Lower lobe of right lung (tissue), 2 donors: Measurements from ENCODE around the gene ZNF662. TPM values are rescaled to one million over a fixed set of nuclear protein-coding genes. Genes with fewer than 3 reads are reported as not detected.

Experiments used
- ATAC-seq, 2 donors: fragments of 200-7000 bp; cut with Tn5 transposase; one replicate each; pipeline ENCODE4 v1.9.1; 2020 to 2022; ENCODE audit warnings: mild to moderate bottlenecking in 2 of 2, moderate library complexity in 2 of 2
- DNase-seq: peaks from one replicate; pipeline ENCODE4 v3.0.0-alpha.2; 2020
- H3K27ac ChIP-seq: fragments of 200-600 bp; one replicate; pipeline ENCODE4 v1.8.0; 2022
- H3K27me3 ChIP-seq: fragments of 200-600 bp; one replicate; pipeline ENCODE4 v1.8.0; 2022; ENCODE audit warnings: low read depth
- H3K36me3 ChIP-seq: fragments of 200-600 bp; one replicate; pipeline ENCODE4 v1.8.0; 2022; ENCODE audit warnings: mild to moderate bottlenecking
- H3K4me1 ChIP-seq: fragments of 200-600 bp; one replicate; pipeline ENCODE4 v1.8.0; 2022
- H3K4me3 ChIP-seq: fragments of 200-600 bp; one replicate; pipeline ENCODE4 v1.8.0; 2022; ENCODE audit warnings: mild to moderate bottlenecking
- H3K9me3 ChIP-seq: fragments of 200-600 bp; one replicate; pipeline ENCODE4 v1.8.0; 2022
- intact Hi-C: fragments of 100-400 bp; cut with DNase I; formaldehyde crosslinking; loops from one replicate; pipeline ENCODE4 v1.11.0; 2022
- total RNA-seq: library from RNA; stranded (reverse); fragmentation: NEBNext Ultra II Directional; extraction: Animal tissue kit (Norgen Biotek cat#: 25700); gene quantifications from one replicate; pipeline ENCODE4 v1.2.1, GENCODE V29; 2021
- TF ChIP-seq, protein P1 (sequence below): fragments of 200-600 bp; IDR thresholded peaks from one replicate; pipeline ENCODE4 v1.8.0; 2022; ENCODE audit warnings: antibody characterized with exemption, mild to moderate bottlenecking
- donor health status: DM: no; HTN: yes; CAD: no; lungs with severe emphysema.

ZNF662 gene
- total RNA-seq, 1 donor from 2014 or later, result 7.3 TPM

DNA sequence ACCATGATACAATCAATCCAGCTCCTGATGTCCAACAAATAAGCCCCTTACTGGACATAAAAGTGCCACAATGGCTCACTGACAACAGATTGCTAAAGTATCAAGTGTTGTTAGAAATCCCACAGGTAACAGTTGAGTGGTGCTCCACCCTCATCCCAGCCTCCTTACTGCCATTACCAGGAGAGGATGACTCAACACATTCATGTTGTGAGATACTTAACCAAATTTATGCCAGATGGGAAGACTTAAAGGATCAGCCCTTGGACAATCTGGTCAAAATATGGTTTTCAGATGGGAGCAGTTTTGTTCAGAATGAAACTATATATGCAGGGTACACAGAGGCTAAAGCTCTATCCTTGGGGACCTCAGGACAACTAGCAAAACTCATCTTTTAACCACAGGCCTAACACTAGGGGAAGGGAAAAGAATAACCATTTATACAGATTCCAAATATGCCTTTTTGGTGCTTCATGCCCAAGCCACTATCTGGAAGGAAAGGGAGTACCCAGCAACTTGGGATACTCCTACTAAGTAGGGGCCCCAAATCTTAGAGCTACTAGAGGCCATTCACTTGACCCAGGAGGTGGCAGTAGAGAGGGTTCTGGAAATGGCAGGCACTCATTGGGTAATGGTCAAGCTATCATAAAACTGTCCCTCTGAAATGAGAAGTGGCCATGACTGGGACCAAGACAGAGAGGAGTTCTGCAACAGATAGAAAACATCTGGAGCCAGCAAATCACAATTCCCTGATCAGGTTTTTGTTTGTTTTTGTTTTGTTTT is 6.9 kb upstream of the ZNF662 start:
- no peaks in the 10 kb centered on the region for H3K27me3 ChIP-seq
- H3K27ac ChIP-seq, result no peak overlapping the region
- H3K36me3 ChIP-seq, result no peaks in the 10 kb centered on the region
- H3K4me1 ChIP-seq, result no peaks in the 10 kb centered on the region
- no peak overlapping the region for H3K4me3 ChIP-seq
- TF ChIP-seq, protein P1, sequence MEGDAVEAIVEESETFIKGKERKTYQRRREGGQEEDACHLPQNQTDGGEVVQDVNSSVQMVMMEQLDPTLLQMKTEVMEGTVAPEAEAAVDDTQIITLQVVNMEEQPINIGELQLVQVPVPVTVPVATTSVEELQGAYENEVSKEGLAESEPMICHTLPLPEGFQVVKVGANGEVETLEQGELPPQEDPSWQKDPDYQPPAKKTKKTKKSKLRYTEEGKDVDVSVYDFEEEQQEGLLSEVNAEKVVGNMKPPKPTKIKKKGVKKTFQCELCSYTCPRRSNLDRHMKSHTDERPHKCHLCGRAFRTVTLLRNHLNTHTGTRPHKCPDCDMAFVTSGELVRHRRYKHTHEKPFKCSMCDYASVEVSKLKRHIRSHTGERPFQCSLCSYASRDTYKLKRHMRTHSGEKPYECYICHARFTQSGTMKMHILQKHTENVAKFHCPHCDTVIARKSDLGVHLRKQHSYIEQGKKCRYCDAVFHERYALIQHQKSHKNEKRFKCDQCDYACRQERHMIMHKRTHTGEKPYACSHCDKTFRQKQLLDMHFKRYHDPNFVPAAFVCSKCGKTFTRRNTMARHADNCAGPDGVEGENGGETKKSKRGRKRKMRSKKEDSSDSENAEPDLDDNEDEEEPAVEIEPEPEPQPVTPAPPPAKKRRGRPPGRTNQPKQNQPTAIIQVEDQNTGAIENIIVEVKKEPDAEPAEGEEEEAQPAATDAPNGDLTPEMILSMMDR, result no peak
- no peak for DNase-seq
- intact Hi-C loops, result no loop called here
- peak in 1 of 2 donors; percentile 34 for ATAC-seq
- no peaks in the 10 kb centered on the region for H3K9me3 ChIP-seq

DNA sequence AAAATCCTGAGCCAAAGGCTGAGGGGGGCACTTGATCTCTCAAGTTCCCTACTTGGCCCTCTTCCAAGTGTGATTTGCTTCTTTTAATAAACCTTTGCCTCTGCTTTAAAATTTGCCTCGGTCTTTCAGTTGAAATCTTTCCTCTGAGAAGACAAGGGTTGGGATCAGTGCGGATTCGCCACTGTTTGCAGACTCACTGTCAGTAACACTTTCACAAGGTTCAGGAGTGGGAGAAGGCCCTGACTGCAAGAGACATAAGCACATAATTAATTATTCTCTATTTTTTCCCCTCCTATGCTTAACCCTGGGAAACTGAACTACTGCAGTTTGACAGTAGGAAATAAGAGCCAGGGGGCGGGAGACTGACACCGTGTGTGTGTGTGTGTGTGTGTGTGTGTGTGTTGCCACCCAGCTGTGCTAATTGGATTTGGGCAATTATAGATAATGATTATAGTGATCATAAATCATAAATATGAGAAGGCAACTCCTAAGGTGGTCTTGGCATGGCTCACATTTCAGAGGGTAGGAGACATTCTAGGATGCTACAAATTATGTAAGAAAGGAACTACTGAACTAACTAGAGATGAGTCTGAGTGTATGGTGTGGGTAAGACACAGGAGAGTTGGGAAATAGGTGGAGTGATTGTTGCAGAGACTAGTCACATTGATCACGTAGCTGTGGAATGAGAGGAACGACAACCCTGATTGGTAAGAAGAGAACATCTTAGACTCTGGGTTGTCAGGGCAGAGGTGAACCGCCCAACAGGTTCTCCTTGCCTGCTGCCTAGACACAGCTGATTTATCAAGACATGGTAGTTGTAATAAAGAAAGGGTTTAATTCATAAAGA is 5.5 kb upstream of the ZNF662 start:
- TF ChIP-seq, protein P1, result no peak
- no peaks in the 10 kb centered on the region for H3K9me3 ChIP-seq
- DNase-seq (no peak), ATAC-seq (no peak)
- no peaks in the 10 kb centered on the region for H3K36me3 ChIP-seq
- H3K27me3 ChIP-seq, result no peaks in the 10 kb centered on the region
- peaks cover 2% of the 10 kb centered on the region for H3K4me1 ChIP-seq
- intact Hi-C loops, result no loop called here
- no peak overlapping the region for H3K4me3 ChIP-seq
- H3K27ac ChIP-seq, result no peak overlapping the region

DNA sequence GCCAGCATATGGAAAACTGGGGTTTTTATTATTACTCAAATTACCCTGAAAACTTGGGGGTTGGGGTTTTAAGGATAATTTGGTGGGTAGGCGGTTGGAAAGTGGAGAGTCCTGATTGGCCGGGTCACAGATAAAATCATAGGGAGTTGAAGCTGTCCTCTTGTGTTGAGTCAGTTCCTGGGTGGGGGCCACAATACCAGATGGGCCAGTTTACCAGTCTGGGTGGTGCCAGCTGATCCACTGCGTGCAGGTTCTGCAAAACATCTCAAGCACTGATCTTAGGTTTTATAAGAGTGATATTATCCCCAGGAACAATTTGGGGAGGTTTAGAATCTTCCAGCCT is 4.9 kb upstream of the ZNF662 start:
- Histone ChIP-seq H3K4me1 (peaks cover 6% of the 10 kb centered on the region), H3K4me3 (no peak overlapping the region), H3K9me3 (no peaks in the 10 kb centered on the region), H3K27me3 (no peaks in the 10 kb centered on the region), H3K36me3 (no peaks in the 10 kb centered on the region), H3K27ac (no peak overlapping the region)
- DNase-seq (no peak), ATAC-seq (no peak)
- intact Hi-C loops, result no loop called here
- TF ChIP-seq, protein P1, result no peak

DNA sequence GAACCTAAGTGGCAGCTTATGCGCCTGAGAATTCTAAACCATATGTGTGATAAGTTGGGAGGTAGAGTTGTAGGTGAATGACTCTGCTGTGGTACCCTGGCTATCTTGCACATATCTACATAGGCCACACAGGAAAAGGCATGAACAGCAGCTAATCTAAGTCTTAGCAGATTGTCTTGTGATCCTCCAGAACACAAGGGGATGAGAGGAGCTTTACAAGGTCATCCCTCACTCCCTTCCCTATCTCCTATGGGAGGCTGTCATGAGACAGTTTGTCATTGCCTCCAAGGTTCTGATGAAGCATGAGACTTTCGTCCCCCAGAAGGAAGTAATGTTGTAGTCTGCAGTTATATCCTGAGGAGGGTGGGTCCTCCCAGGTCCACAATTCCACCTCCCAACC is 3.7 kb upstream of the ZNF662 start:
- H3K27me3 ChIP-seq, result no peaks in the 10 kb centered on the region
- no peaks in the 10 kb centered on the region for H3K36me3 ChIP-seq
- ATAC-seq (no peak), DNase-seq (no peak)
- intact Hi-C loops, result no loop called here
- peaks cover 13% of the 10 kb centered on the region for H3K4me1 ChIP-seq
- no peak overlapping the region for H3K4me3 ChIP-seq
- H3K27ac ChIP-seq, result no peak overlapping the region
- TF ChIP-seq, protein P1, result no peak
- no peaks in the 10 kb centered on the region for H3K9me3 ChIP-seq

DNA sequence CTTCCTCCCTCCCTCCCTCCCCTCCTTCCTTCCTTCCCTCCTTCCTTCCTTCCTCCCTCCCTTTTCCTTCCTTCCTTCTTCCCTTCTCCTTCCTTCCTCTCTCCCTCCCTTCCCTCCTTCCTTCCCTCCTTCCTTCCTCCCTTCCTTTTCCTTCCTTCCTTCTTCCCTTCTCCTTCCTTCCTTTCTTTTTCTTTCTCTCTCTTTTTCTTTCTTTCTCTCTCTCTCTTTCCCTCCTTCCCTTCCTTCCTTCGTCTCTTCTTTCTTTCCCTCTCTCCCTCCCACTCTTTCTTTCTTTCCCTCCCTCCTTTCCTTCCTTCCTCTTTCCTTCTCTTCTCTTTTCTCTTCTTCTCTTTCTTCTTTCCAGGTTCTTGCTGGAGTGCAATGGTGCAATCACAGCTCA is 1.9 kb upstream of the ZNF662 start:
- ATAC-seq (no peak), DNase-seq (no peak)
- Histone ChIP-seq H3K27me3 (no peaks in the 10 kb centered on the region), H3K4me3 (no peak overlapping the region), H3K9me3 (no peaks in the 10 kb centered on the region), H3K4me1 (peaks cover 16% of the 10 kb centered on the region), H3K27ac (no peak overlapping the region), H3K36me3 (no peaks in the 10 kb centered on the region)
- intact Hi-C loops, result no loop called here
- TF ChIP-seq, protein P1, result no peak
